Activated CD4-positive, alpha-beta T cell treated with anti-CD3 and anti-CD28 coated beads for 4 hours (primary cell): ENCODE measurements around the gene PHF2.
"Not testable (repeated sequence)": the region's sequence is repeated elsewhere in the genome, so short reads cannot be mapped to it uniquely, and the experiment has no call there.

Experiments
- DNase-seq, 2 donors: peaks; one replicate each; pipeline ENCODE4 v3.0.0-alpha.2; 2020

PHF2 gene

GRCh38 chr9:93669116-93669957 is 93.0 kb downstream of the PHF2 start:
- DNase-seq = no peak

GRCh38 chr9:93669958-93670207 is 93.5 kb downstream of the PHF2 start:
- DNase-seq = no peak

- no peak for DNase-seq
These were observed 94.0 kb downstream of the PHF2 start for GRCh38 chr9:93670208-93671019.

- no peak for DNase-seq
These were observed 94.6 kb downstream of the PHF2 start for GRCh38 chr9:93671020-93671338.

- not testable (repeated sequence) for DNase-seq
These were observed 96.1 kb downstream of the PHF2 start for GRCh38 chr9:93672330-93673020.

GRCh38 chr9:93673021-93673838 is 96.8 kb downstream of the PHF2 start:
- no peak for DNase-seq

- no peak for DNase-seq
These were observed 97.5 kb downstream of the PHF2 start for GRCh38 chr9:93673839-93674334.

- DNase-seq = no peak
These were observed 98.4 kb downstream of the PHF2 start for GRCh38 chr9:93674580-93675335.

- DNase-seq = no peak
These were observed 99.2 kb downstream of the PHF2 start for GRCh38 chr9:93675336-93676150.

GRCh38 chr9:93676310-93677047 is 100.1 kb downstream of the PHF2 start:
- DNase-seq = no peak

- DNase-seq = no peak
These were observed 100.7 kb downstream of the PHF2 start for GRCh38 chr9:93677048-93677571.

- DNase-seq = no peak
These were observed 101.3 kb downstream of the PHF2 start for GRCh38 chr9:93677641-93678136.

GRCh38 chr9:93678199-93679019 is 102.0 kb downstream of the PHF2 start:
- no peak for DNase-seq

- no peak for DNase-seq
These were observed 103.4 kb downstream of the PHF2 start for GRCh38 chr9:93679536-93680442.

GRCh38 chr9:93680443-93681268 is 104.3 kb downstream of the PHF2 start:
- DNase-seq = no peak

GRCh38 chr9:93681269-93682154 is 105.1 kb downstream of the PHF2 start:
- no peak for DNase-seq
